ENCODE results near the gene ACAA1. TPM values are rescaled to one million over a fixed set of nuclear protein-coding genes. Genes with fewer than 3 reads are reported as not detected.
A peak's percentile ranks its signal among the peaks of the same experiment; 100 is the strongest.

ACAA1 gene
- total and polyA plus RNA-seq, 9 of the 15 experiments (the other 6 are each of a cell fraction or from before 2014, with no cell fraction given): 4.0 to 88.9 (median 57.2) TPM

- TF ChIP-seq ARID3A (IDR thresholded peaks at IDR 0.05; ENCODE audit: borderline replicate concordance, low read depth, low read length) (no peak), NR2F6 (CRISPR knock-in tag; IDR thresholded peaks at IDR 0.05) (peak; percentile 71; the same call in 1 of the 2 replicates), ZBTB5 (IDR thresholded peaks at IDR 0.05) (no peak), MAFG (tag; conservative IDR thresholded peaks at IDR 0.05) (no peak), VEZF1 (CRISPR knock-in tag; IDR thresholded peaks at IDR 0.05) (peak; percentile 62), MYC (IDR thresholded peaks at IDR 0.05; ENCODE audit: low read depth, low read length) (peak; percentile 37; the same call in 1 of the 2 replicates), MYC (CRISPR knock-in tag; IDR thresholded peaks at IDR 0.05; ENCODE audit: borderline replicate concordance, low read depth) (no peak), ZNF583 (CRISPR knock-in tag; IDR thresholded peaks at IDR 0.05) (0 out of 2 replicates have a peak, but pooled peaks have one; percentile 48), GTF2F1 (IDR thresholded peaks at IDR 0.05; ENCODE audit: low read depth, low read length) (0 out of 2 replicates have a peak, but pooled peaks have one; percentile 49), HBP1 (CRISPR knock-in tag; IDR thresholded peaks at IDR 0.05) (peak; percentile 83), HES1 (IDR thresholded peaks at IDR 0.05; ENCODE audit: low read depth) (no peak), NFATC3 (IDR thresholded peaks at IDR 0.05) (no peak), THRA (IDR thresholded peaks at IDR 0.05) (no peak)
Observed at GRCh38 chr3:38136777-38137614, at the start of gene ACAA1 (continued).

Data from K562 (cell line).